ENCODE measurements around the gene MYH11.

GRCh38 chr16:15820837-15821236 lies 36.0 kb downstream of the MYH11 start:
- TF ChIP-seq, protein P1, sequence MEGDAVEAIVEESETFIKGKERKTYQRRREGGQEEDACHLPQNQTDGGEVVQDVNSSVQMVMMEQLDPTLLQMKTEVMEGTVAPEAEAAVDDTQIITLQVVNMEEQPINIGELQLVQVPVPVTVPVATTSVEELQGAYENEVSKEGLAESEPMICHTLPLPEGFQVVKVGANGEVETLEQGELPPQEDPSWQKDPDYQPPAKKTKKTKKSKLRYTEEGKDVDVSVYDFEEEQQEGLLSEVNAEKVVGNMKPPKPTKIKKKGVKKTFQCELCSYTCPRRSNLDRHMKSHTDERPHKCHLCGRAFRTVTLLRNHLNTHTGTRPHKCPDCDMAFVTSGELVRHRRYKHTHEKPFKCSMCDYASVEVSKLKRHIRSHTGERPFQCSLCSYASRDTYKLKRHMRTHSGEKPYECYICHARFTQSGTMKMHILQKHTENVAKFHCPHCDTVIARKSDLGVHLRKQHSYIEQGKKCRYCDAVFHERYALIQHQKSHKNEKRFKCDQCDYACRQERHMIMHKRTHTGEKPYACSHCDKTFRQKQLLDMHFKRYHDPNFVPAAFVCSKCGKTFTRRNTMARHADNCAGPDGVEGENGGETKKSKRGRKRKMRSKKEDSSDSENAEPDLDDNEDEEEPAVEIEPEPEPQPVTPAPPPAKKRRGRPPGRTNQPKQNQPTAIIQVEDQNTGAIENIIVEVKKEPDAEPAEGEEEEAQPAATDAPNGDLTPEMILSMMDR (conservative IDR thresholded peaks at IDR 0.05; ENCODE audit: low read length): no peak
- no peak for TF ChIP-seq EZH2phosphoT487 (IDR thresholded peaks at IDR 0.05; ENCODE audit: borderline replicate concordance)

Measured in Loucy (cell line).